Measurements from ENCODE around the gene SSTR5.

DNA sequence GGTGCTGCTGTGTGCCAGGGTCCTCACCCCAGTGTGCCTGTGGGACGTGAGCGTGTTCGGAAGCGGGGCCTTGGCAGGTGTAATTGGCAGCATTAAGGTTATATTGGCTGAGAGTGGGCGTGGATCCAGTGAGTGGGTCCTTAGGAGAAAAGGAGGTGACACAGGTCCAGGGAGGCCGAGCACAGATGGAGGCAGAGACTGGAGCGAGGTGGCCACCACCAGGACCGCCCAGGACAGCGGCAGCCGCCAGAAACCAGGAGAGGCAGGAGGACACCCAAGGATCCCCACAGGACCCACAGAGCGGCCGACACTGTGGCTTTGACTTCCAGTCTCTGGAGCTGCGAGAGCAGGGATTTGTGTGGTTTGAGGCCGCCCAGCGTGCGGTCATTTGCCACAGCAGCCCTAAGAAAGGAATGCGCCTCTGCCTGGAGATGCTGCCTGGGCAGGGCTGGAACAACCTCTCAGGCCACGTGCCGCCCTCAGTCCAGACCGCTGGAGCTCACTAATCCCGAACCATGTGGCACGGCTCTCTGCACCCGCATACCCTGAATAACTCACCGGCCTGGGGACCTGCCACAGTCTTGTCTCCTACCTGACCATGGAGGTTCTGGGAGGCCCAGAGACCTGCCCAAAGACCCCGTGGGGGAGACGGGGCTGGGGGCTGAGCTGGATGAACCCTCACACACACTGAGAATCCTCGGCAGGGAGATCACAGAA is 45.6 kb upstream of the SSTR5 start:
- no peak for TF ChIP-seq CTCF (IDR thresholded peaks at IDR 0.05; ENCODE audit: borderline replicate concordance, extremely low read depth, low read length, poor library complexity, severe bottlenecking)
- no peak for TF ChIP-seq EZH2 (IDR thresholded peaks at IDR 0.05; ENCODE audit: borderline replicate concordance, low read depth, low read length, severe bottlenecking)

Measured in DND-41 (cell line).